GM13977 (cell line): ENCODE data around the gene LIFR.

Experiments used
- DNase-seq: peaks from one replicate; pipeline ENCODE4 v3.0.0; 2012; ENCODE audit warnings: low spot score
- in situ Hi-C: fragments of 300-500 bp; cut with MboI; formaldehyde crosslinking; loops from one replicate; pipeline ENCODE4 v1.12.0; 2022; ENCODE audit warnings: low sequenced_read_pairs, low pct_unique_long_range_greater_than_20kb, mixed read lengths, inconsistent platforms; ENCODE audit not compliant: unreplicated experiment
- TF ChIP-seq, protein P1 (sequence below): IDR thresholded peaks from 2 replicates; pipeline ENCODE4 v1.5.1; 2012; ENCODE audit warnings: mild to moderate bottlenecking, control low read depth; ENCODE audit not compliant: insufficient read depth; ENCODE audit errors: extremely low read depth, missing control alignments

Gene LIFR

GRCh38 chr5:38455796-38456330, 100.6 kb downstream of the LIFR start:
- in situ Hi-C loops, result no loop called here
- no peak for DNase-seq
- TF ChIP-seq, protein P1, sequence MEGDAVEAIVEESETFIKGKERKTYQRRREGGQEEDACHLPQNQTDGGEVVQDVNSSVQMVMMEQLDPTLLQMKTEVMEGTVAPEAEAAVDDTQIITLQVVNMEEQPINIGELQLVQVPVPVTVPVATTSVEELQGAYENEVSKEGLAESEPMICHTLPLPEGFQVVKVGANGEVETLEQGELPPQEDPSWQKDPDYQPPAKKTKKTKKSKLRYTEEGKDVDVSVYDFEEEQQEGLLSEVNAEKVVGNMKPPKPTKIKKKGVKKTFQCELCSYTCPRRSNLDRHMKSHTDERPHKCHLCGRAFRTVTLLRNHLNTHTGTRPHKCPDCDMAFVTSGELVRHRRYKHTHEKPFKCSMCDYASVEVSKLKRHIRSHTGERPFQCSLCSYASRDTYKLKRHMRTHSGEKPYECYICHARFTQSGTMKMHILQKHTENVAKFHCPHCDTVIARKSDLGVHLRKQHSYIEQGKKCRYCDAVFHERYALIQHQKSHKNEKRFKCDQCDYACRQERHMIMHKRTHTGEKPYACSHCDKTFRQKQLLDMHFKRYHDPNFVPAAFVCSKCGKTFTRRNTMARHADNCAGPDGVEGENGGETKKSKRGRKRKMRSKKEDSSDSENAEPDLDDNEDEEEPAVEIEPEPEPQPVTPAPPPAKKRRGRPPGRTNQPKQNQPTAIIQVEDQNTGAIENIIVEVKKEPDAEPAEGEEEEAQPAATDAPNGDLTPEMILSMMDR, result no peak

- in situ Hi-C loops, result no loop called here
- TF ChIP-seq, protein P1, result no peak
- no peak for DNase-seq
These were observed 102.5 kb downstream of the LIFR start for GRCh38 chr5:38453921-38454320.

DNA sequence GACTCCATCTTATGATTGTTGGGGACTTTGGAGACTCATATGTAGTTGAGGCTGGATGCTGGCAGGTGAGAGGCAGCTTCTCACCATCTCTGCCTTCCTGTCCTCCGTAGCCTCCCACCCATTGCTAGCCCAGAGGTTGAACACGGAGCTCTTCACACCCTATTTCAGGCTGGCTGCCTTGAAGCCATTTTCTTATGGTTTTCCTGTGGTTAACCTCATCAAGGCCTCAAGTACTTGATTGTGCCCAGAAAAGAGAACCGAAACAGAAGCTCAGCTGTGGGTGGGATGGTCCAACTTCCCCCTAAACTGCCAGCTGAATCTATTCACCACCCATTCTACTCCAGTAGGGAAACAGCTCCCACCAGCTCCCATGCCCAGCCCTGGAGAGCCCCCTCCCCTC, 102.9 kb downstream of the LIFR start:
- peak; percentile 75 for DNase-seq
- TF ChIP-seq, protein P1, result no peak
- in situ Hi-C loops, result no loop called here

DNA sequence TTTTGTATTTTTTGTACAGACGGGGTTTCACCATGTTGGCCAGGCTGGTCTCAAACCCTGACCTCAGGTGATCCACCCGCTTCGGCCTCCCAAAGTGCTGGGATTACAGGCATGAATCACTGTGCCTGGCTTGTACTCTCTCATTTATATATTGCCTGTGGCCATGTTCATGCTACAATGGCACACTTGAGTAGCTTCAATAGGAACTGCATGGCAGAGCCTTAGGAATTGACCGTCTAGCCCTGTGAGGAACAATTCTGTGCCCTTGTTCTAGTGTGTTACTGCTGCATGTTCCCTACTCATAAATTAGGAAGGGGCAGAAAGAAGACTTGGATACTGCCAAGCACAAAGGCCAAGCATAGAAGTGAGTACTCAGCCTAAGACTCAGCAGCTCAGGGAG, 104.2 kb downstream of the LIFR start:
- DNase-seq, result no peak
- TF ChIP-seq, protein P1, result no peak
- in situ Hi-C loops, result no loop called here

GRCh38 chr5:38451074-38451725, 105.2 kb downstream of the LIFR start:
- TF ChIP-seq, protein P1, result no peak
- no peak for DNase-seq
- in situ Hi-C loops, result no loop called here

GRCh38 chr5:38450627-38451026, 105.8 kb downstream of the LIFR start:
- no peak for DNase-seq
- in situ Hi-C loops, result no loop called here
- TF ChIP-seq, protein P1, result no peak
